Fibroblast of lung (primary cell): ENCODE measurements around the gene TNFRSF1A. TPM values are rescaled to one million over a fixed set of nuclear protein-coding genes. Genes with fewer than 3 reads are reported as not detected.
A peak's percentile ranks its signal among the peaks of the same experiment; 100 is the strongest.

Source experiments
- DNase-seq, 2 donors: peaks; one replicate each; pipeline versions ENCODE4 v3.0.0 to v3.0.0-alpha.2; 2010; ENCODE audit warnings: low read depth in 2 of 2
- H2AFZ ChIP-seq: 2 replicates; pipeline ENCODE4 v1.5.1; 2012; ENCODE audit warnings: low read length, control low read depth, inconsistent platforms
- H3K27ac ChIP-seq: 2 replicates; pipeline ENCODE4 v1.5.1; 2011; ENCODE audit warnings: low read length, control low read depth; ENCODE audit not compliant: insufficient read depth
- H3K27me3 ChIP-seq: 2 replicates; pipeline ENCODE4 v1.5.1; 2011; ENCODE audit warnings: mild to moderate bottlenecking, low read length; ENCODE audit not compliant: control insufficient read depth, insufficient read depth
- H3K36me3 ChIP-seq: 2 replicates; pipeline ENCODE4 v1.5.1; 2011; ENCODE audit warnings: low read length; ENCODE audit not compliant: control insufficient read depth, insufficient read depth
- H3K4me1 ChIP-seq: 2 replicates; pipeline ENCODE4 v1.5.1; 2011; ENCODE audit warnings: low read length; ENCODE audit not compliant: control insufficient read depth, insufficient read depth; ENCODE audit errors: extremely low read depth
- H3K4me2 ChIP-seq: 2 replicates; pipeline ENCODE4 v1.5.1; 2011; ENCODE audit warnings: low read length, control low read depth; ENCODE audit not compliant: insufficient read depth; ENCODE audit errors: extremely low read depth
- H3K4me3 ChIP-seq, 4 experiments: fragments of 200-600 bp in 1 of 4; sonication (generic) in 1 of 4; replicated peaks in 1 of 4; 2 replicates each; pipeline ENCODE4 v1.5.1; 2011 to 2016; ENCODE audit warnings: low read length in 4 of 4, low read depth in 3 of 4, mild to moderate bottlenecking in 3 of 4, control low read depth in 2 of 4, inconsistent platforms in 1 of 4, mixed read lengths in 1 of 4; ENCODE audit not compliant: insufficient read depth in 1 of 4; ENCODE audit errors: control extremely low read depth in 1 of 4
- H3K79me2 ChIP-seq: 2 replicates; pipeline ENCODE4 v1.5.1; 2012; ENCODE audit warnings: mild to moderate bottlenecking, low read length, inconsistent platforms; ENCODE audit not compliant: control insufficient read depth, insufficient read depth
- H3K9ac ChIP-seq: 2 replicates; pipeline ENCODE4 v1.5.1; 2011; ENCODE audit warnings: mild to moderate bottlenecking, low read length, control low read depth; ENCODE audit not compliant: insufficient read depth
- H3K9me3 ChIP-seq: 2 replicates; pipeline ENCODE4 v1.5.1; 2012; ENCODE audit warnings: low read depth, low read length; ENCODE audit not compliant: control insufficient read depth, insufficient read depth
- H4K20me1 ChIP-seq: 2 replicates; pipeline ENCODE4 v1.5.1; 2011; ENCODE audit warnings: low read length; ENCODE audit not compliant: control insufficient read depth, insufficient read depth; ENCODE audit errors: extremely low read depth
- EZH2 ChIP-seq: IDR thresholded peaks from 2 replicates; pipeline ENCODE4 v1.5.1; 2012; ENCODE audit warnings: low read length, control low read depth, mild to moderate bottlenecking; ENCODE audit errors: missing control alignments
- polyA plus RNA-seq, 2 donors: library from polyadenylated mRNA; depleted of rRNA in 1 of 2; stranded (reverse) in 1 of 2; unstranded in 1 of 2; fragments of >200 nt; gene quantifications; 2 replicates each; pipeline ENCODE4 v1.2.1, GENCODE V29; 2011 to 2012; ENCODE audit warnings: missing spikeins in 1 of 2
- total RNA-seq: library from RNA; depleted of rRNA; stranded (reverse); fragments of >200 nt; gene quantifications from 2 replicates; pipeline ENCODE4 v1.2.1, GENCODE V29; 2014
- TF ChIP-seq, protein P1 (sequence below), 2 donors: IDR thresholded peaks in 1 of 2; conservative IDR thresholded peaks in 1 of 2; 1 replicate in 1 of 2; 2 replicates in 1 of 2; pipeline ENCODE4 v1.5.1; 2011 to 2012; ENCODE audit warnings: low read length in 2 of 2, control low read depth in 1 of 2, inconsistent platforms in 1 of 2, low read depth in 1 of 2, mild to moderate bottlenecking in 1 of 2

Gene TNFRSF1A
- total and polyA plus RNA-seq, 2 donors (not counting 1 experiment from before 2014, with no cell fraction given), result 157 to 257 TPM

DNA sequence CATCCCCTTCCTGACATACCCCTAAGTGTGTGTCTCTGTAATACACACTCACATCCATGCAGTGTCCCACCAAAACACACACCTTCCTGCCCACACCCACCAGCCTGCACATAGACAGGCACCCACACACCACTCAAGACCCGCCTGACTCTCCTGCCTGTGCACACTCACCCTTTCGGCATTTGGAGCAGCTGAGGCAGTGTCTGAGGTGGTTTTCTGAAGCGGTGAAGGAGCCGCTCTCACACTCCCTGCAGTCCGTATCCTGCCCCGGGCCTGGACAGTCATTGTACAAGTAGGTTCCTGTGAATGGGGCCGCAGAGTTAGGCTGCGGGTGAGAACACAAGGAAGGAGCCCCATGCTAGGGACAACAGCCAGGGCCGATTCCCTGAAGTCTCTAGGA lies 8.3 kb downstream of the TNFRSF1A start:
- Histone ChIP-seq H3K4me2 (no peak overlapping the region), H3K9me3 (no peaks in the 10 kb centered on the region), H3K9ac (no peak overlapping the region), H3K27ac (peak overlapping the region; percentile 99), H4K20me1 (peaks cover 2% of the 10 kb centered on the region), H3K27me3 (no peaks in the 10 kb centered on the region), H3K4me1 (peaks cover 46% of the 10 kb centered on the region), H3K4me3 (no peak overlapping the region), H3K36me3 (peaks cover 43% of the 10 kb centered on the region), H2AFZ (no peak overlapping the region), H3K79me2 (peaks cover 75% of the 10 kb centered on the region)
- TF ChIP-seq EZH2, result no peak
- TF ChIP-seq, protein P1, sequence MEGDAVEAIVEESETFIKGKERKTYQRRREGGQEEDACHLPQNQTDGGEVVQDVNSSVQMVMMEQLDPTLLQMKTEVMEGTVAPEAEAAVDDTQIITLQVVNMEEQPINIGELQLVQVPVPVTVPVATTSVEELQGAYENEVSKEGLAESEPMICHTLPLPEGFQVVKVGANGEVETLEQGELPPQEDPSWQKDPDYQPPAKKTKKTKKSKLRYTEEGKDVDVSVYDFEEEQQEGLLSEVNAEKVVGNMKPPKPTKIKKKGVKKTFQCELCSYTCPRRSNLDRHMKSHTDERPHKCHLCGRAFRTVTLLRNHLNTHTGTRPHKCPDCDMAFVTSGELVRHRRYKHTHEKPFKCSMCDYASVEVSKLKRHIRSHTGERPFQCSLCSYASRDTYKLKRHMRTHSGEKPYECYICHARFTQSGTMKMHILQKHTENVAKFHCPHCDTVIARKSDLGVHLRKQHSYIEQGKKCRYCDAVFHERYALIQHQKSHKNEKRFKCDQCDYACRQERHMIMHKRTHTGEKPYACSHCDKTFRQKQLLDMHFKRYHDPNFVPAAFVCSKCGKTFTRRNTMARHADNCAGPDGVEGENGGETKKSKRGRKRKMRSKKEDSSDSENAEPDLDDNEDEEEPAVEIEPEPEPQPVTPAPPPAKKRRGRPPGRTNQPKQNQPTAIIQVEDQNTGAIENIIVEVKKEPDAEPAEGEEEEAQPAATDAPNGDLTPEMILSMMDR (conservative IDR thresholded peaks at IDR 0.05 in 1 of 2, IDR thresholded peaks at IDR 0.05 in 1 of 2; ENCODE audit: low read depth in 1 of 2, low read length in 2 of 2), result no peak
- DNase-seq, result peak in 1 of 2 donors; percentile 96

DNA sequence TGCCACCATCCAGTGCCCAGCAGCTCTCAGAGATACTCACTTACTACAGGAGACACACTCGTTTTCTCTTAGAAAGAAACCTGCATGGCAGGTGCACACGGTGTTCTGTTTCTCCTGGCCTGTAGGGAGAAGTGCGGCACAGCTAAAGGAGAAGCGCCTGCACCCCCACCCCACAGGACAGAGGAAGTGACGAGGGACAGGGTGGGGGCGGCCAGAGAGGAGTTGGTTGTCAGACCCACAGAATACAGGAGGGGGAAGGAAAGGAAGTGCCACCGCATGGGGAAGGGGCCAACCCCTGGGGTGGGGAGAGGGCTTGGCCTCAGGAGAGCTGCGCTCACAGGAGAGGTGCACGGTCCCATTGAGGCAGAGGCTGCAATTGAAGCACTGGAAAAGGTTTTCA lies 8.8 kb downstream of the TNFRSF1A start:
- Histone ChIP-seq H3K79me2 (peaks cover 70% of the 10 kb centered on the region), H3K4me3 (no peak overlapping the region), H3K27me3 (no peaks in the 10 kb centered on the region), H3K9ac (no peak overlapping the region), H4K20me1 (no peaks in the 10 kb centered on the region), H3K4me2 (no peak overlapping the region), H3K9me3 (no peaks in the 10 kb centered on the region), H3K27ac (peak overlapping the region; percentile 99), H3K4me1 (peaks cover 46% of the 10 kb centered on the region), H2AFZ (no peak overlapping the region), H3K36me3 (peaks cover 47% of the 10 kb centered on the region)
- no peak for DNase-seq
- no peak for TF ChIP-seq EZH2
- TF ChIP-seq, protein P1 (conservative IDR thresholded peaks at IDR 0.05 in 1 of 2, IDR thresholded peaks at IDR 0.05 in 1 of 2; ENCODE audit: low read depth in 1 of 2, low read length in 2 of 2), result no peak

DNA sequence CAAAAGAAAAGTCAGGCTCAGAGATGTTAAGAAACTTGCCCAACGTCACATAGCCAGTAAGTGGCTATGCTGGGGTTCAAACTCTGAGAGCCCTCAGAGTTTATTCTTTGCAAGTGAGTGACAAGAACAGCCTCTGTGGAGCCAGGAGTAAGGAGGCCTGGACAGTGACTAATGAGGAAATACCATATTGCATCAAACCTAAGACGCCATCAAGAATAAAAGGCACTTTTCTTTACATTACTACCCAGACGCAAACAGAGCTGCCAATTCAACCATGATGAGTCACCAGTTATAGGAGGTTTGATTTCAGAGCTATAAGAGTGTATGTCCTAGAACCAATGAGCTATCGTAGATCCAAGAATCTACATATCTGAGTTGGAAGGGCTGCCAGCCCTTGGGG lies 9.4 kb downstream of the TNFRSF1A start:
- Histone ChIP-seq H3K4me2 (no peak overlapping the region), H3K27me3 (no peaks in the 10 kb centered on the region), H3K9ac (no peak overlapping the region), H2AFZ (no peak overlapping the region), H3K79me2 (peaks cover 66% of the 10 kb centered on the region), H3K27ac (peak overlapping the region; percentile 58), H3K9me3 (no peaks in the 10 kb centered on the region), H3K4me1 (peaks cover 42% of the 10 kb centered on the region), H4K20me1 (no peaks in the 10 kb centered on the region), H3K36me3 (peaks cover 50% of the 10 kb centered on the region), H3K4me3 (no peak overlapping the region)
- DNase-seq, result peak; percentile 76 to 85
- TF ChIP-seq, protein P1 (conservative IDR thresholded peaks at IDR 0.05 in 1 of 2, IDR thresholded peaks at IDR 0.05 in 1 of 2; ENCODE audit: low read depth in 1 of 2, low read length in 2 of 2), result no peak
- no peak for TF ChIP-seq EZH2
